OCI-M2 (cell line): ENCODE measurements around the gene IGSF22.

Experiments used
- DNase-seq: peaks from one replicate; lab custom pipeline; 2025; ENCODE audit not compliant: unreplicated experiment; lab: John Stamatoyannopoulos, UW

IGSF22 gene

GRCh38 chr11:18745251-18745650 is 19.3 kb upstream of the IGSF22 start:
- DNase-seq, result no peak

- no peak for DNase-seq
These were observed 18.0 kb upstream of the IGSF22 start for GRCh38 chr11:18743900-18744514.

DNA sequence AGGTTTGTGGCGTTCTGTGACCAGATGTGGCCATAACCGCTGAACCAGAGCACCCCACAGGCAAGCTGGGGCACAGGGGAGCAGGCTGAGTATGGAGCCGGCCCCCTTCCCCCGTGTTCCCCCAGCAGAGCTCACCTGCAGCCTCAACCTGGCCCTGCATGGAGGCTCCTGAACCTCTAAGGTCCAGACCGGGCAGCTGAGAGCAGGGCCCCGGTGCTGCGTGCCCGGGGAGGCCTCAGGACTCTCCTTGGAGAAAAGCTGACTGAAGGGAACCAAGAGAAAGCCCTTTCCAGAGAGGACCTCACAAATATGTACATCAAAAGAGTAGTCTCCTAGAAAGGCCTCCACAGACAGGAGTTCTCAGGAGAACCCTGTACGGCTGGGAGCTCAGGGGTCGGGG is 17.4 kb upstream of the IGSF22 start:
- DNase-seq, result no peak

DNA sequence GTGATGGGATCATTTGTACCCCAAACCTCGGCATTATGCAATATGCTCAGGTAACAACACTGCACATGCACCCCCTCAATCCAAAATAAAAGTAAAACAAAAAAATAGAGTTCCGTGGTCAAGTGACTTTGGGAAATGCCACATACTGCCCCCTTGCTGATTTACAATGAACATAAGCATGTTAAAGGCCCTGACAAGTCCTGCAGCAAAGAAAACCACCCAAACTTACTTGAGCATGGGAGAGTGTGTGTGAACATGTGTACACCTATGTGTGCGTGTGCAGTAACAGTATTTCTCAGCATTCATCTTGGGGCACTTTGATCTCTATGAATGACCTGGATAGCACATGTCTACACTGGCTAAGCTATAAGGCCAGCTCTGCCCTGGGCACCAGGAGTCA is 15.8 kb upstream of the IGSF22 start:
- no peak for DNase-seq

- no peak for DNase-seq
These were observed 13.7 kb upstream of the IGSF22 start for GRCh38 chr11:18739685-18740084.

- DNase-seq, result no peak
These were observed 11.7 kb upstream of the IGSF22 start for GRCh38 chr11:18737642-18738041.

GRCh38 chr11:18736590-18737148 is 10.7 kb upstream of the IGSF22 start:
- DNase-seq, result no peak

DNA sequence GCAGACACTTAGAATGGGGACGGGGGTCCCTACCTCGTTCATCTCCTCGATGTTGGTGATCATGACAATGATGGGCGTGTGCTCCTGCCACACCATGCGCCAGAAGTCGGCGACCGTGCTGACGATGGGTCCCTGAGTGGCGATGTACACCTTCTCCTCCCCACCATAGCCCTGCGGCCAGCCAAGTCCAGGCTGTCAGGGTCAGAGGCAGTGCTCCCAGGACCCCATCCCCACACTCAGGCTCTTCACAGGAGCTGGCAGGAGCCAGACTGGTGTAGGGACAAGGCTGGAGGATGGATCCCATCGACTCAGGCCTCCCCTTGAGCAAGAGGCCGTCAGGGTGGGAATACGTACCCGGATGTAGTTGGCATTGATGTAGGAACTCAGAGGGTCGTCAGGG is 7.2 kb upstream of the IGSF22 start:
- no peak for DNase-seq

- DNase-seq, result no peak
These were observed 6.2 kb upstream of the IGSF22 start for GRCh38 chr11:18731949-18732821.

DNA sequence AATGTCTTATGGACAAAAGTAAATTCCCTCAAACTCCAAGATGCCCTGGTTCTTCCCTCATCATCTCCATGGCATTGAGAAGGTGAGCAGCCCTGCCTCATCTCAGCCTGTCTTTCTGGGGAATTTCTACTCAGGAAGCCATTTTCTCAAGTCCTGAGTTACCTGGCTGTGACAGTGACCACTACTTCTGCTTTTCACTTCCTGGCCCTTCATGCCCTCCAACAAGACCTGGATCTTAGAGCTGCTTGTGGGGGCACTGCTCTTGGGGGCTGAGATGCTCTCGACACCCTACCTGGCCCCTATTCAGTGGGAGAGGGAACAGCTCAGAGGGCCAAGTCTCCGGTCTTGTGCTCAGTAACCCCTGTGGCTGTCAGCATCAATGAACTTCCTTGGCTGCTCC is 5.5 kb upstream of the IGSF22 start:
- DNase-seq, result no peak

DNA sequence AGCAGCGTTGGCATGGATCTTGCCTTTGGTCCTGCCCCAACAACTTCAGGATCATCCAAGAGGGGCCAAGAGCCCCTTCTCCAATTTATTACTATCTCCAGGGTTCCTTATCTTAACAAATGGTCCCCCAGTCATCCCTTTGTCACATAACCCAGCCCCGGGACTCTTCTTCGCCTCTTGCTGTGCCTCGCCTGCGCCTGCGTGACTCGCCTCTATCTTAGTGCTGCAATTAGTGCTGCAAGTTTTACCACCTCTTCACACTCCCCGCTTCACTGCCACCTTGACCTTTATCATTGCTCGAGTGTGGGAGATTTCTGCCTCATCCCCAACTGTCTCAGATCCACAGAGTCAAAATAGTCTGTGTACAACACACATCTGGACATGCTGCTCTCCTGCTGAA is 4.0 kb upstream of the IGSF22 start:
- no peak for DNase-seq

DNA sequence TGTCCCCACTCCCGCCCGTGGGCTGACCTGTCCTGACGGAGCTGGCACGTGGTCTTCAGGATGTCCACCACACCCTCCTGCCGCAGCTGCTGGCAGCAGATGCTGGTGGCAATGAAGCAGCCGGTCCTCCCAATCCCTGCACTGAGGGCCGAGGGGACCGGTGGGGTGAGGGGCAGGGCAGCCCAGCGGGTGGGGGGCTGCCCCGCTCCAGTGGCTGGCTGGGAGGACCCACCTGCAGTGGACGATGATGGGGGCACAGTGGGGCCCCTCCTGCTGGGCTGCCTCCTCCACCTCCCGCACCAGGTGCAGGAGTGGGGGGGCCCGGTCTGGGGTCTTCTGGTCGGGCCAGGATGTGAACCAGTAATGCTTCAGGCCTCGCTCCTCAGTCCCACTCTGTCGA is 3.4 kb upstream of the IGSF22 start:
- DNase-seq, result no peak

DNA sequence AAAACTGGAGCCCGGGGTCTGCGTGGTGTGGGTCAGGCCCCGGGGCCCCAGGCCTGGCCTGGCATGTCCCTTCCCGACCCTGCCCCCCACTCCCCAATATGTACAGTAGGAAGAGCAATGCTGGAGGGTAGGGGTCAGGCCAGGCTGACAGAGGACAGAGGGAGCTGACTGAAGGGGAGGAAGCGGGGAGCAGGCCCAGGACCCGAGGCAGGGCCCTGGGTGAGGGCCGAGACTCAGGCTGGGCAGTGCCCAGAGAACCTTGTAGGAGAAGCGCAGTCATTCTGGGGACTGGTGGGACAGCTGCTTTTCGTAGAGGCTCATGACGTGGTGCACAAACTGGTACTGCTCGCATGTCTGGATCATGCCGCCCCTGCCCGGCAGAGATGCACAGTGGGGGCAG is 2.7 kb upstream of the IGSF22 start:
- DNase-seq, result no peak

- no peak for DNase-seq
These were observed 1.7 kb upstream of the IGSF22 start for GRCh38 chr11:18727479-18728236.

DNA sequence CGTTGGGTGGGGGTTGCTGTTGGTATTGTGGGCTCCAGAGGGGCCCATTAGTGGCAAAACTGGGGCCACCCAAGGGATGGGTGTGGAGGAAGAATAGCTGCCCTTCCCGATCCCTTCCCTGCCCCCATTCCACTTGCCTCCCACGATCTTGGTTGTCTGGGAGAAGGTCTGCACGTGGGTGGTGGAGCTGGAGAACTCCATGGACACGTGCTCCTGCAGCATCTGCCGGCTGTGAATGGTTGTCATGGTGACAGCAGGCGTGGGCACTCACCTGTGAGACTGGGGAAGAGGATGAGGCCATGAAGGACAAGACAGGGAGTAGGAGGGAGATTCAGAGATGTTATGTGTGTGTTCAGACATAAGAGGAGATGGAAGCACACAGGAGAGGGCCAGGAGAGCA is 2.0 kb downstream of the IGSF22 start:
- no peak for DNase-seq

GRCh38 chr11:18722293-18722637 is 3.7 kb downstream of the IGSF22 start:
- no peak for DNase-seq

GRCh38 chr11:18721561-18722292 is 4.3 kb downstream of the IGSF22 start:
- DNase-seq, result no peak

DNA sequence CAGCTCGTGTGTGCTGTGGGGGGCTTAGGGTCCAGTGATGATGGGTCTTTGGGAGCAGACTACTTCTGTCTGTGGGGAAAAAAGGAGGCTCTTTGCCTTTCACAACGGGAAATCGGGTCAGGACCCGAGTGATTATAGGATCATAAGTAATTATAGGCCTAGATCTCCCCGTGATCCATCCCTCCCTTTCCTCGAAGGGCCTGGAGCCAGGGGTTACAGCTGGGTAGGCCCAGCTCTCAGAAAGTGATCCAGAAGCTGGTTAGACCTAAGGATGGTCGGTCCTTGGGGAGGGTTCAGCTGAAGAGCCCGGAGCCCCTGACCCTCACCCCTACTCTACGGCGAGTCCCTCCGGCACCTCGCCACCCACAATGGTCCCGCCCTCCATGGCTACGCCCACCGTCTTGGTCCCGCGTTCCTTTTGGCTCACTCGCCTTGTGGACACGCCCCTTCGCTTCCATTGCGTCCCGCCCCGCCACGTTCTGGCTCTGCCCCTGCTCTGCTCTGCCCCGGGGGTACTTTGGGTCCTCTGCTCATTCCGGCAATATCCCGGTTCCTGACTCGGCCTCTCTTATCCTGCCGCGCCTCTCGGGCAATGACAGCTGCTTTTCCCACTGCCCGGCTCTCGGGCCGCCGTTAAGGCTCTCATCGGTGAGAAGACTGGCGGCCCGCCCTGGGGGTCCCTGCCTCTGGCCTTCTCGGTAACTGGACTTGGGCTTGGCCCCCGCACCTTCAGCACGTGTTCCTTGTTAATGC is 5.0 kb downstream of the IGSF22 start:
- no peak for DNase-seq

DNA sequence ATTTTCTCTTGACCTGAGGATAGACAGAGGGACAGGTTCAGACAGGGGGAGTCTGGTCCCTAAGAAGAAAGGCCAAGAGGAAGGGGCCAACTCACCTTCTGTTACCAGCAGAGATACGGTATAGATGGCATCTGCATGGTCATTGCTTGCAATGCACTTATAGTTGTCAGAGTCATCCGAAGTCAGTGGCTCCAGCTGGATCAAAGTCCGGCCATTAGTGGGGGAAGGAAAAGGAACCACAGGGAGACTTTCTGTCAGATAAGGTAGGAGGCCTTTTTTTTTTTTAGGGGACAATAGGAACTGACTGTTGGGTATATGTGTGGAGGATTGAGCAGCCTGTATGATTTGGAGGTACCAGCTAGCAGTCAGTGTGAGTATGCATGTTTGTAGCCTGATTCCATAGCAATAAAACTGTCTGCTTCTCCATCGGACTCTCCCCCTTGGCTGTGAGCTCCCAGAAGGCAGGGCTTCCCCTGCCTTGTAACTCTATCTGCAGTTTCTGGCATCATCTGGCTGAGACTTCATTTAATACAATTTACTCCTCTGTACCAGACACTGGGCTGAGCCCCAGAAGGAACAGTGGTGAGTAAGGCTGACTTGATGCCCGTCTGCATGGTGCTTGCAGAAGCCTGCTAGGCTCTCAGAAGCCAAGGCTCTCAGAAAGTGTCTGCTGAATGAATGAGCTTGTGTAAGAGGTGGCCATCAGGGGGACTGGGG is 5.7 kb downstream of the IGSF22 start:
- no peak for DNase-seq

- no peak for DNase-seq
These were observed 10.5 kb downstream of the IGSF22 start for GRCh38 chr11:18715476-18715875.
